Measurements from ENCODE around the gene NFXL1.
A peak's percentile ranks its signal among the peaks of the same experiment; 100 is the strongest.
"Not testable (repeated sequence)": the region's sequence is repeated elsewhere in the genome, so short reads cannot be mapped to it uniquely, and the experiment has no call there.

Gene NFXL1

DNA sequence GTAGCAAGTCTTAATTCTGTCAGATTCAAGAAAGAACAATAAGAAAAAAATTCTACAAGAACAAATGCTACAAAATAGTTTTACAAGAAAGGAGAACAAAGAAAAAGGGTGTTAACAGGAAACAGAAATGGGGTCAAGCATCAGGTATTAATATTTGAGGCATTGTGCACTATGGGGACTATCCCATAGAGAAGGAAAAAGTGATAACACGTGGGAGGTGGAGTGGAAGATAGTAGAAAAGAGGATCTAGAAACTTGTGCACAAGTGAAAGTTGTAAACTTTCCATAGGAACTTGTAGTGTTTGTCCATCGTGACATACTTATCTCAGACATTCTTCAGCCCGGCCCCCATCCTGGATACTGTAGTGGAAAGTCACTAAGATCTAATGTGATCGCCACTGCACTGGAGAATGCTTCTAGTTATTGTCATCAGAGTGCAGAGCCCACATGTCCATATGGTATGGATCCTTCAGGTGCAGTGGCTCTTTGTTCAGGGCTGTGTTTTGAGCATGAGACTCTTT lies 15.4 kb upstream of the NFXL1 start:
- Histone ChIP-seq H3K9me3 (ENCODE audit: control insufficient read depth in 1 of 2, low read length in 2 of 2) (no peaks in the 10 kb centered on the region), H3K36me3 (ENCODE audit: control insufficient read depth in 1 of 2, insufficient read depth in 2 of 2, low read length in 2 of 2) (no peaks in the 10 kb centered on the region), H3K4me1 (ENCODE audit: control insufficient read depth in 1 of 2, insufficient read depth in 2 of 2, low read length in 2 of 2) (peaks cover 6 to 16% of the 10 kb centered on the region in 2 donors), H3K9ac (ENCODE audit: low read depth in 1 of 2, low read length in 2 of 2) (no peak overlapping the region), H3K27me3 (ENCODE audit: control insufficient read depth in 1 of 2, insufficient read depth in 2 of 2, low read length in 2 of 2) (no peaks in the 10 kb centered on the region), H3K27ac (ENCODE audit: low read depth, low read length) (no peak overlapping the region), H3K4me3 (ENCODE audit: low read depth in 1 of 2, low read length in 2 of 2) (no peak overlapping the region)

DNA sequence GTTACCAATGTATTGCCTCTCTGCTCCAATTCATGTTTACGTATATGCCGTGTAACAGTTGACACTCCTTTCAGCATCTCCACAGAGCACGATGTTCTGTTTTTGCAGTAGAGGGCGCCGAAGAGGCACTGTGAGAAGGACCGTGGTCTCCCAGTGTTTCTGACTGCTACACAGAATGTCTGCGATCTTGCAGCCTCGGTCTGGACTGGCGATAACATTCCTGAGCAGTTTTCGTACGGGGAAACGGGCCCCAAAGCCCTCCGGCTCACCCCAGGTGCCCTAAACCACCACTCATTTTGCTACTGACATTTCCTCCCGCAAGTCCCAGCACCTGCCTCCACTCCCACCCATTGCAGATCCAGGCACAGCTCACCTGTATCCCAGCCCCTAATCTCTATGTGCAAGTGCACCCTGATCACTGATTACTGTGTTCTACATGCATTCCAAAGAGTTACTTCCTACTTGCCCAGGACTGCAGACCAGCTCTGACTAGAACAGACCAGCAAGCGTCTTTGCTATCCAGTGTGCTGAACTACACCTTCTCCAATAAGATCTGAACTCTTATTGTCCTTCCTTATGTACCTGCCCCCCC lies 12.4 kb upstream of the NFXL1 start:
- Histone ChIP-seq H3K27ac (ENCODE audit: low read depth, low read length) (no peak overlapping the region), H3K9me3 (ENCODE audit: control insufficient read depth in 1 of 2, low read length in 2 of 2) (no peaks in the 10 kb centered on the region), H3K27me3 (ENCODE audit: control insufficient read depth in 1 of 2, insufficient read depth in 2 of 2, low read length in 2 of 2) (no peaks in the 10 kb centered on the region), H3K4me3 (ENCODE audit: low read depth in 1 of 2, low read length in 2 of 2) (peak overlapping the region; percentile 53 to 62), H3K9ac (ENCODE audit: low read depth in 1 of 2, low read length in 2 of 2) (no peak overlapping the region), H3K4me1 (ENCODE audit: control insufficient read depth in 1 of 2, insufficient read depth in 2 of 2, low read length in 2 of 2) (peaks cover 6 to 16% of the 10 kb centered on the region in 2 donors), H3K36me3 (ENCODE audit: control insufficient read depth in 1 of 2, insufficient read depth in 2 of 2, low read length in 2 of 2) (no peaks in the 10 kb centered on the region)

DNA sequence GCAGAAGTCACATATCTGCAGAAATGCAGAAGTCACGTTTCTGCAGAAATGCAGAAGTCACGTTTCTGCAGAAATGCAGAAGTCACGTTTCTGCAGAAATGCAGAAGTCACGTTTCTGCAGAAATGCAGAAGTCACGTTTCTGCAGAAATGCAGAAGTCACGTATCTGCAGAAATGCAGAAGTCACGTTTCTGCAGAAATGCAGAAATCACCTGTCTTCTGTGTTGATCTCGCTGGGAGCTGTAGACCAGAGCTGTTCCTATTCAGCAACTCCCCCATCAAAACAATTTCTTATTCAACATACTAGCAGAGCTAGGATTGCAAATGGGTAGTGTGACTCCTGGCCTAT lies 8.9 kb upstream of the NFXL1 start:
- not testable (repeated sequence) for H3K27me3 ChIP-seq (ENCODE audit: control insufficient read depth in 1 of 2, insufficient read depth in 2 of 2, low read length in 2 of 2); H3K4me1 ChIP-seq (ENCODE audit: control insufficient read depth in 1 of 2, insufficient read depth in 2 of 2, low read length in 2 of 2); H3K27ac ChIP-seq (ENCODE audit: low read depth, low read length); H3K9me3 ChIP-seq (ENCODE audit: control insufficient read depth in 1 of 2, low read length in 2 of 2); H3K36me3 ChIP-seq (ENCODE audit: control insufficient read depth in 1 of 2, insufficient read depth in 2 of 2, low read length in 2 of 2); H3K4me3 ChIP-seq (ENCODE audit: low read depth in 1 of 2, low read length in 2 of 2); H3K9ac ChIP-seq (ENCODE audit: low read depth in 1 of 2, low read length in 2 of 2)

DNA sequence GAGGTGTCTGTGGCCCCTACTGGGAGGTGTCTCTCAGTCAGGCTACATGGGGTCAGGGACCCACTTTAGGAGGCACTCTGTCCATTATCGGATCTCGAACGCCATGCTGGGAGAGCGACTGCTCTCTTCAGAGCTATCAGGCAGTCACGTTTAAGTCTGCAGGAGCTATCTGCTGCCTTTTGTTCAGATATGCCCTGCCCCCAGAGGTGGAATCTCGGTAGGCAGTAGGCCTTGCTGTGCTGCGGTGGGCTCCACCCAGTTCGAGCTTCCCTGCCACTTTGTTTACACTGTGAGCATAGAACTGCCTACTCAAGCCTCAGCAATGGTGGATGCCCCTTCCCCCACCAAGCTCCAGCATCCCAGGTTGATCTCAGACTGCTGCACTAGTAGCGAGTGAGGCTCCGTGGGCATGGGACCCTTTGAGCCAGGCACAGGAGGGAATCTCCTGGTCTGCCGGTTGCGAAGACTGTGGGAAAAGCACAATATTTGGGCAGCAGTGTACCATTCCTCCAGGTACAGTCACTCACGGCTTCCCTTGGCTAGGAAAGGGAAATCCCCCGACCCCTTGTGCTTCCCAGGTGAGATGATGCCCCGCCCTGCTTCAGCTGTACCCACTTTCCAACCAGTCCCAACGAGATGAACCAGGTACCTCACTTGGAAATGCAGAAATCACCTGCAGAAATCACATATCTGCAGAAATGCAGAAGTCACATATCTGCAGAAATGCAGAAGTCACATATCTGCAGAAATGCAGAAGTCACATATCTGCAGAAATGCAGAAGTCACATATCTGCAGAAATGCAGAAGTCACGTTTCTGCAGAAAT lies 8.3 kb upstream of the NFXL1 start:
- H3K9me3 ChIP-seq (ENCODE audit: control insufficient read depth in 1 of 2, low read length in 2 of 2); H3K4me3 ChIP-seq (ENCODE audit: low read depth in 1 of 2, low read length in 2 of 2); H3K9ac ChIP-seq (ENCODE audit: low read depth in 1 of 2, low read length in 2 of 2); H3K36me3 ChIP-seq (ENCODE audit: control insufficient read depth in 1 of 2, insufficient read depth in 2 of 2, low read length in 2 of 2); H3K27me3 ChIP-seq (ENCODE audit: control insufficient read depth in 1 of 2, insufficient read depth in 2 of 2, low read length in 2 of 2); H3K4me1 ChIP-seq (ENCODE audit: control insufficient read depth in 1 of 2, insufficient read depth in 2 of 2, low read length in 2 of 2); H3K27ac ChIP-seq (ENCODE audit: low read depth, low read length): not testable (repeated sequence)

DNA sequence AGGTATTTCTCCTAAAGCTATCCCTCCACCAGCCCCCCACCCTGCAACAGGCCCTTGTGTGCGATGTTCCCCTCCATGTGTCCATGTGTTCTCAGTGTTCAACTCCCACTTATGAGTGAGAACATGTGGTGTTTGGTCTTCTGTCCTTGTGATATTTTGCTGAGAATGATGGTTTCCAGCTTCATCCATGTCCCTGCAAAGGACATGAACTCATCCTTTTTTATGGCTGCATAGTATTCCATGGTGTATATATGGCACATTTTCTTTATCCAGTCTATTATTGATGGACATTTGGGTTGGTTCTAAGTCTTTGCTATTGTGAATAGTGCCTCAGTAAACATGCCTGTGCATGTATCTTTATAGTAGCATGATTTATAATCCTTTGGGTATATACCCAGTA lies 2.8 kb upstream of the NFXL1 start:
- not testable (repeated sequence) for H3K27ac ChIP-seq (ENCODE audit: low read depth, low read length); H3K36me3 ChIP-seq (ENCODE audit: control insufficient read depth in 1 of 2, insufficient read depth in 2 of 2, low read length in 2 of 2); H3K9ac ChIP-seq (ENCODE audit: low read depth in 1 of 2, low read length in 2 of 2); H3K4me3 ChIP-seq (ENCODE audit: low read depth in 1 of 2, low read length in 2 of 2); H3K9me3 ChIP-seq (ENCODE audit: control insufficient read depth in 1 of 2, low read length in 2 of 2); H3K27me3 ChIP-seq (ENCODE audit: control insufficient read depth in 1 of 2, insufficient read depth in 2 of 2, low read length in 2 of 2)
- H3K4me1 ChIP-seq (ENCODE audit: control insufficient read depth in 1 of 2, insufficient read depth in 2 of 2, low read length in 2 of 2) = peaks cover 15 to 20% of the 10 kb centered on the region in 2 donors

DNA sequence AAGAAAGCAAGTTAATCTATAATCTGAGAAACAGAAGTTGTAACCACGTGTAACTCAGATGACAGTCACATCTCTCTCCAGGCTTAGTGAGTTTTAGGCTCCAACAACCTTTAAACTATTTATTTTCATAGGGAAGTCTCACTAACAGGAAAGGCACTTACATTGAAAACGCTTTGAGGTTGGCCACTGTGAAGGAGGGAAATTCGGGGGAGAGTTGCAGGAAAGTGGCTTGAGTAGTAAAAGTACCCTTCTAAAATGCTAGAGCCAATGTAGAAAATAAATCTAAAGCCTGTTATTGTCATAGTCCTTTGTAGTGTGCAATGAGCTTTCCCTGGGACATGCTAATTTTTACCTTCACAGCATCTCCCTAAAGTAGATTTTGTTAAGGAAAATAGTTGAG lies 995 bp upstream of the NFXL1 start:
- no peaks in the 10 kb centered on the region for H3K9me3 ChIP-seq (ENCODE audit: control insufficient read depth in 1 of 2, low read length in 2 of 2)
- peaks cover 2 to 4% of the 10 kb centered on the region in 2 donors for H3K36me3 ChIP-seq (ENCODE audit: control insufficient read depth in 1 of 2, insufficient read depth in 2 of 2, low read length in 2 of 2)
- peaks cover 20 to 22% of the 10 kb centered on the region in 2 donors for H3K4me1 ChIP-seq (ENCODE audit: control insufficient read depth in 1 of 2, insufficient read depth in 2 of 2, low read length in 2 of 2)
- H3K27ac ChIP-seq (ENCODE audit: low read depth, low read length) = no peak overlapping the region
- H3K27me3 ChIP-seq (ENCODE audit: control insufficient read depth in 1 of 2, insufficient read depth in 2 of 2, low read length in 2 of 2) = no peaks in the 10 kb centered on the region
- H3K4me3 ChIP-seq (ENCODE audit: low read depth in 1 of 2, low read length in 2 of 2) = peak overlapping the region; percentile 75 to 85
- H3K9ac ChIP-seq (ENCODE audit: low read depth in 1 of 2, low read length in 2 of 2) = peak overlapping the region in 1 of 2 donors; percentile 48

DNA sequence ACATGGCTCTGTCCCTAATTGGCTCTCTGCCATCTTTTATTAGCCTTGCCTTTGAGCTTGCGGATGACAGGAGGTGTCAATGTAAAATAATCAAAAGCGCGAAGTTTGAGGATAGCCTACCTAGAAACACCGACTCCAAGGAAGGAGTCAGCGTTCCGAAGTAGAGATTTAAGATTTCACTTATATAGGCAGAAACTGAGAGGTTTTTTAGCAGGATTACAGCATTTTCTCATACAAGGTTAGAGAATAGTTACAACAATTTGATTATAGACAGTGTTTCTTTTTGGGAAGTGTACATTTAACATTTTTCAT lies 499 bp upstream of the NFXL1 start:
- H3K4me3 ChIP-seq (ENCODE audit: low read depth in 1 of 2, low read length in 2 of 2) = peak overlapping the region; percentile 75 to 85
- H3K36me3 ChIP-seq (ENCODE audit: control insufficient read depth in 1 of 2, insufficient read depth in 2 of 2, low read length in 2 of 2) = peaks cover 3 to 9% of the 10 kb centered on the region in 2 donors
- no peaks in the 10 kb centered on the region for H3K27me3 ChIP-seq (ENCODE audit: control insufficient read depth in 1 of 2, insufficient read depth in 2 of 2, low read length in 2 of 2)
- peak overlapping the region; percentile 48 to 82 for H3K9ac ChIP-seq (ENCODE audit: low read depth in 1 of 2, low read length in 2 of 2)
- H3K27ac ChIP-seq (ENCODE audit: low read depth, low read length) = no peak overlapping the region
- peaks cover 20 to 22% of the 10 kb centered on the region in 2 donors for H3K4me1 ChIP-seq (ENCODE audit: control insufficient read depth in 1 of 2, insufficient read depth in 2 of 2, low read length in 2 of 2)
- no peaks in the 10 kb centered on the region for H3K9me3 ChIP-seq (ENCODE audit: control insufficient read depth in 1 of 2, low read length in 2 of 2)

DNA sequence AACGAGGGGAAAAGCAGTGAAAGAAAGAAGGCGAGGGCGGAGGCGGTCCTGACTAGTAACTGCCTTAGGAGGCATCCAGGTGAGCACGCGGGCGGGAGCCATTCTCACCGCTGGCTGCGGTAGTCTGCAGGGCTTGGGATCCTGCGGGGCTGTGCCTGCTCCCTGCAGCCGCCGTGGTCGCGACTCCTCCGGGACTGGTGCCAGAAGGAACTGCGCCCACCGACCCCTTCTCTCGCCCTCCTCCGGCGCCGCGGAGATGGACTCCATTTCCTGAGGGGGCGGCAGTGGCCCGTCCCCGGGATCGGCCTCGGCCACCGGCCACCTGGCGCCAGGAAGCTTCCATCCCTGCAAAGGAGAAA lies 543 bp downstream of the NFXL1 start:
- Histone ChIP-seq H3K36me3 (ENCODE audit: control insufficient read depth in 1 of 2, insufficient read depth in 2 of 2, low read length in 2 of 2) (peaks cover 6 to 12% of the 10 kb centered on the region in 2 donors), H3K27me3 (ENCODE audit: control insufficient read depth in 1 of 2, insufficient read depth in 2 of 2, low read length in 2 of 2) (no peaks in the 10 kb centered on the region), H3K9me3 (ENCODE audit: control insufficient read depth in 1 of 2, low read length in 2 of 2) (no peaks in the 10 kb centered on the region), H3K4me3 (ENCODE audit: low read depth in 1 of 2, low read length in 2 of 2) (peak overlapping the region; percentile 85 to 96), H3K27ac (ENCODE audit: low read depth, low read length) (peak overlapping the region; percentile 79), H3K4me1 (ENCODE audit: control insufficient read depth in 1 of 2, insufficient read depth in 2 of 2, low read length in 2 of 2) (peaks cover 20 to 22% of the 10 kb centered on the region in 2 donors), H3K9ac (ENCODE audit: low read depth in 1 of 2, low read length in 2 of 2) (peak overlapping the region; percentile 82 to 91)

DNA sequence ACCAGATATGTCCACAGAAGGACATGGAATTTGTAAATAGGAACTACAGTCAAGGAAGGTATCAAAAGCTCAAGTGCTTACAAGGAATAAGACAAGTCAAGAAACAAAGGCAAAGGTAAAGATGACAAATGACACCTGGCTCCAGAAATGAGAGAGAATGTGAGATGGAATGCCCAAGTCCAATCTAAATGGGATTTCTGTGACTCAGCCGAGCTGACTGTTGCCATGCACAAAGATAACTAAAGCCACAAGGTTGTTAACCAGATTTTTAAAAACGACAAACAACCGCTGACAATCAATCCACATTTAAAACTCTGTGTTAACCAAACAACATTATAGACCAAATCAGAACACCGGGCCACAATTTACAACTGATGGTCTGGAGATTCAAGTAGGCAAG lies 1.1 kb downstream of the NFXL1 start:
- Histone ChIP-seq H3K27ac (ENCODE audit: low read depth, low read length) (no peak overlapping the region), H3K9ac (ENCODE audit: low read depth in 1 of 2, low read length in 2 of 2) (peak overlapping the region; percentile 82 to 91), H3K4me1 (ENCODE audit: control insufficient read depth in 1 of 2, insufficient read depth in 2 of 2, low read length in 2 of 2) (peaks cover 20 to 22% of the 10 kb centered on the region in 2 donors), H3K9me3 (ENCODE audit: control insufficient read depth in 1 of 2, low read length in 2 of 2) (no peaks in the 10 kb centered on the region), H3K36me3 (ENCODE audit: control insufficient read depth in 1 of 2, insufficient read depth in 2 of 2, low read length in 2 of 2) (peaks cover 6 to 14% of the 10 kb centered on the region in 2 donors), H3K27me3 (ENCODE audit: control insufficient read depth in 1 of 2, insufficient read depth in 2 of 2, low read length in 2 of 2) (no peaks in the 10 kb centered on the region), H3K4me3 (ENCODE audit: low read depth in 1 of 2, low read length in 2 of 2) (peak overlapping the region; percentile 85 to 96)

DNA sequence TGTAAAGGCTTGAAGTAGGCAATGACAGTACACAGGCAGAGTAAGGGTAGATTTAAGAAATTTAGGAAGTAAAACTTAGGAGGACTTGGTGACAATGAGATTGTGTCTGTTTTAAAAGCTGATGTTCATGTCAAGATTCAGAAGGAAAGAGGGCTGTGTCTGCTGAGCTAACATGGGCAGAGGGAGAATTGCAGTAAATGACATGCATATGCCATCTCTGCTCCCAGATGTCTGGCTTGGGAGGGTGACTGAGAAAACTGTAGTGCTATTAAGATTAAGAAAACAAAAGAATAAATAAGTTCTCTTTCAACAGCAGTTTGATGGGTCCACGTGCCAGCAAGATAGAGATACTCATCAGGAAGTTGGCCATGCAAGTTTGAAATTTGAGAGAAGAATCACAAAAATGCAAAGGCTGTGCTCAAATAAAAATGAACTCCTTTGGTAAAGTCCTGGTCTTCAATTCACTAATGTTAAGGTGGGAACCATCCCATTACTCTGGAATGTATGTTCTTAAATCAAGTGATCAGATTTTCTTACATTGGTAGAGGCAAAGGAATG lies 7.2 kb downstream of the NFXL1 start:
- H3K9me3 ChIP-seq (ENCODE audit: control insufficient read depth in 1 of 2, low read length in 2 of 2) = no peaks in the 10 kb centered on the region
- H3K36me3 ChIP-seq (ENCODE audit: control insufficient read depth in 1 of 2, insufficient read depth in 2 of 2, low read length in 2 of 2) = peaks cover 11 to 44% of the 10 kb centered on the region in 2 donors

More for the DNA sequence above, 7.2 kb downstream of the NFXL1 start:
- no peak overlapping the region for H3K27ac ChIP-seq (ENCODE audit: low read depth, low read length)
- H3K4me3 ChIP-seq (ENCODE audit: low read depth in 1 of 2, low read length in 2 of 2) = no peak overlapping the region
- H3K4me1 ChIP-seq (ENCODE audit: control insufficient read depth in 1 of 2, insufficient read depth in 2 of 2, low read length in 2 of 2) = peaks cover 0 to 7% of the 10 kb centered on the region in 2 donors
- no peak overlapping the region for H3K9ac ChIP-seq (ENCODE audit: low read depth in 1 of 2, low read length in 2 of 2)
- no peaks in the 10 kb centered on the region for H3K27me3 ChIP-seq (ENCODE audit: control insufficient read depth in 1 of 2, insufficient read depth in 2 of 2, low read length in 2 of 2)

Data from duodenal mucosa (tissue), 2 donors.